Loucy (cell line): ENCODE data around the gene NEUROD1.

Experiments used
- H2AFZ ChIP-seq: fragments of 200-600 bp; sonication (generic); 2 replicates; pipeline ENCODE4 v1.6.0; 2016; ENCODE audit warnings: antibody characterized with exemption, mild to moderate bottlenecking, low read length, moderate library complexity
- H3F3A ChIP-seq: fragments of 200-600 bp; 2 replicates; pipeline ENCODE4 v1.6.0; 2016; ENCODE audit warnings: antibody characterized with exemption, low read depth, mild to moderate bottlenecking
- H3K27me3 ChIP-seq: fragments of 200-600 bp; sonication (generic); 2 replicates; pipeline ENCODE4 v1.6.1; 2014; ENCODE audit warnings: low read length, mild to moderate bottlenecking; ENCODE audit not compliant: insufficient read depth, poor library complexity, severe bottlenecking
- H3K36me3 ChIP-seq: fragments of 200-600 bp; sonication (generic); 2 replicates; pipeline ENCODE4 v1.6.1; 2016; ENCODE audit warnings: low read length; ENCODE audit not compliant: insufficient read depth
- H3K4me1 ChIP-seq: fragments of 200-600 bp; sonication (generic); 2 replicates; pipeline ENCODE4 v1.5.1; 2014; ENCODE audit warnings: low read length, mild to moderate bottlenecking; ENCODE audit not compliant: insufficient read depth, poor library complexity, severe bottlenecking
- H3K4me2 ChIP-seq: fragments of 200-600 bp; sonication (generic); 2 replicates; pipeline ENCODE4 v1.6.0; 2014; ENCODE audit warnings: antibody characterized with exemption, low read length, low read depth, mild to moderate bottlenecking; ENCODE audit not compliant: poor library complexity, severe bottlenecking
- H3K4me3 ChIP-seq: fragments of 200-600 bp; sonication (generic); 2 replicates; pipeline ENCODE4 v1.5.1; 2014; ENCODE audit warnings: low read length, mild to moderate bottlenecking, mixed read lengths; ENCODE audit not compliant: poor library complexity, severe bottlenecking
- H3K79me2 ChIP-seq: fragments of 200-600 bp; sonication (generic); 2 replicates; pipeline ENCODE4 v1.6.1; 2014; ENCODE audit warnings: low read length; ENCODE audit not compliant: insufficient read depth
- H3K9ac ChIP-seq: fragments of 200-600 bp; sonication (generic); 2 replicates; pipeline ENCODE4 v1.6.0; 2014; ENCODE audit warnings: mild to moderate bottlenecking, low read depth, low read length, moderate library complexity; ENCODE audit not compliant: poor library complexity, severe bottlenecking
- H3K9me2 ChIP-seq: fragments of 200-600 bp; sonication (generic); replicated peaks from 2 replicates; pipeline ENCODE4 v1.6.1; 2016; ENCODE audit warnings: low read depth, low read length, mixed read lengths
- H3K9me3 ChIP-seq: fragments of 200-600 bp; sonication (generic); 2 replicates; pipeline ENCODE4 v1.6.1; 2014; ENCODE audit warnings: mild to moderate bottlenecking, antibody characterized with exemption, low read length, low read depth; ENCODE audit not compliant: insufficient read depth
- H4K20me1 ChIP-seq: fragments of 200-600 bp; sonication (generic); 2 replicates; pipeline ENCODE4 v1.6.0; 2014; ENCODE audit warnings: antibody characterized with exemption, low read length, mild to moderate bottlenecking; ENCODE audit not compliant: insufficient read depth, poor library complexity, severe bottlenecking
- EZH2phosphoT487 ChIP-seq: fragments of 200-600 bp; IDR thresholded peaks from 2 replicates; pipeline ENCODE4 v1.6.1; 2018; ENCODE audit warnings: antibody characterized with exemption, mild to moderate bottlenecking, moderate library complexity, borderline replicate concordance
- TF ChIP-seq, protein P1 (sequence below): fragments of 200-600 bp; sonication (generic); conservative IDR thresholded peaks from 2 replicates; pipeline ENCODE4 v1.5.1; 2014; ENCODE audit warnings: mild to moderate bottlenecking, antibody characterized with exemption, low read length

The NEUROD1 gene

DNA sequence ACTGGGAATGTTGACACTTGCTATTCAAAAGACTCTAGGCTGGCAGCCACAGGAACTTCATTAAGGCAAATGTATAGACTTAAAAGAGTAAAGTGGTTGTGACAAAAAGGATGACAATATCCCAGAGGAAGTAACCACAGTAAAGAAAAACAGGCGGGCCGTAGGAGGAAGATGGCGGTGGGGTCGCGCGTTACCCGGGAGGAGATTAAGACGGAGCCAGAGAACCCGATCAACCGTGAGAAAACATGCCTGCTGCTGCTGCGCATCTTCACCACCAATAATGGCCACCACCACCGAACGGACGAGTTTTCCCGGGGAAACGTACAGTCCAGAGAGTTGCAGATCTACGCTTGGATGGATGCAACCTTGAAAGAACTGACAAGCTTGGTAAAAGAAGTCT lies 14.0 kb upstream of the NEUROD1 start:
- no peaks in the 10 kb centered on the region for H3K9me3 ChIP-seq
- H3K9ac ChIP-seq, result no peak overlapping the region
- H3K36me3 ChIP-seq, result no peaks in the 10 kb centered on the region
- H3K4me1 ChIP-seq, result no peaks in the 10 kb centered on the region
- H3K79me2 ChIP-seq, result no peaks in the 10 kb centered on the region
- no peak overlapping the region for H3K4me2 ChIP-seq
- TF ChIP-seq, protein P1, sequence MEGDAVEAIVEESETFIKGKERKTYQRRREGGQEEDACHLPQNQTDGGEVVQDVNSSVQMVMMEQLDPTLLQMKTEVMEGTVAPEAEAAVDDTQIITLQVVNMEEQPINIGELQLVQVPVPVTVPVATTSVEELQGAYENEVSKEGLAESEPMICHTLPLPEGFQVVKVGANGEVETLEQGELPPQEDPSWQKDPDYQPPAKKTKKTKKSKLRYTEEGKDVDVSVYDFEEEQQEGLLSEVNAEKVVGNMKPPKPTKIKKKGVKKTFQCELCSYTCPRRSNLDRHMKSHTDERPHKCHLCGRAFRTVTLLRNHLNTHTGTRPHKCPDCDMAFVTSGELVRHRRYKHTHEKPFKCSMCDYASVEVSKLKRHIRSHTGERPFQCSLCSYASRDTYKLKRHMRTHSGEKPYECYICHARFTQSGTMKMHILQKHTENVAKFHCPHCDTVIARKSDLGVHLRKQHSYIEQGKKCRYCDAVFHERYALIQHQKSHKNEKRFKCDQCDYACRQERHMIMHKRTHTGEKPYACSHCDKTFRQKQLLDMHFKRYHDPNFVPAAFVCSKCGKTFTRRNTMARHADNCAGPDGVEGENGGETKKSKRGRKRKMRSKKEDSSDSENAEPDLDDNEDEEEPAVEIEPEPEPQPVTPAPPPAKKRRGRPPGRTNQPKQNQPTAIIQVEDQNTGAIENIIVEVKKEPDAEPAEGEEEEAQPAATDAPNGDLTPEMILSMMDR, result no peak
- TF ChIP-seq EZH2phosphoT487, result no peak
- H2AFZ ChIP-seq, result no peak overlapping the region
- H3F3A ChIP-seq, result no peaks in the 10 kb centered on the region
- no peaks in the 10 kb centered on the region for H4K20me1 ChIP-seq
- no peak overlapping the region for H3K4me3 ChIP-seq
- no peaks in the 10 kb centered on the region for H3K27me3 ChIP-seq
- H3K9me2 ChIP-seq, result no peaks in the 10 kb centered on the region

DNA sequence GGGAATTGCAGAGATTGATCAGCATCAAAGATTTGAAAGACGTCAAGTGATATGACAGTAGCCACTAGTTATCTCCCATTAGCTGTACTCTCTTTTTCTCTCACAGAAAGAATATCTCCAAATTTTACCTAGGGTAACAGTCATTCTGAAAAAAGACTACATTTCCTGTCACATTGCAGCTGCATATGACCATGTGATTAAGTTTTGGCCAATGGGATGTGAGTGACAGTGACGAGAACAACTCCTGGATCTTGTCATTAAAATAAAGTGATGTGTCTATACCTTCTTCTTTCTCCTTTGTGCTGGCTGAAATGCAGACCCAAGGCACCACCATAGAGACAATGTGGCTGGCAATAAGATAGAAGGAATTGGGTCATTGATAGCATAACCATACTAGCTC lies 10.5 kb upstream of the NEUROD1 start:
- Histone ChIP-seq H3K4me2 (no peak overlapping the region), H3F3A (no peaks in the 10 kb centered on the region), H4K20me1 (no peaks in the 10 kb centered on the region), H3K4me3 (no peak overlapping the region), H3K4me1 (no peaks in the 10 kb centered on the region), H3K27me3 (no peaks in the 10 kb centered on the region), H3K9me2 (no peaks in the 10 kb centered on the region), H2AFZ (no peak overlapping the region), H3K9ac (no peak overlapping the region), H3K9me3 (no peaks in the 10 kb centered on the region), H3K79me2 (no peaks in the 10 kb centered on the region), H3K36me3 (no peaks in the 10 kb centered on the region)
- no peak for TF ChIP-seq EZH2phosphoT487

DNA sequence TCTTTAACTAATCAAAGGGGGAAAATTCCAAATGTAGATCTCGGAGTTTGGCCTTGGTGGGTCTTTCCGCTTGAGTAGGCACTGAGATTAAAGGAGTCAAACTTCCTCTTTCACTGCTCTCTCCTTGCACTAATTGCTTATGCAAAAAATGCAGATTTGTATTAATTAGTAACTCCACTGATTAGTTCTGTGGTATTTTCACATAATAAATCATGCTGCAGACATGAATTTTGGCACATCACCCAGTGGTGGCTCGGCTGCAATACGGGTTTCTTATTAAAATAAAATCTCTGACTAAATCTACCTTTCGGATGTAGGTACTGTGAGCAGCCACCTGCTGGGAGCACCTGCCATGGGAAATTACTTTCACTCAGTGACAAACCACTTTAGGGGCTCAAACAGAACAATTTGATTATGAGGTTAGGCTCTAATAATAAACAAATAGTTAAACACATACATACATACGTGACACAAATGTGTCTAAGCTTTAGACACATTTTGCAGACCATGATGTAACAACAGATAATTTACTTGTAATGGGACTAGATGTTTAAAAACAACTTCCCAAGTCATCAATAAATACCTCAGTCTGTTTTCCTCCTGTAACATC lies 6.4 kb upstream of the NEUROD1 start:
- no peak overlapping the region for H3K4me2 ChIP-seq

More for the DNA sequence above, 6.4 kb upstream of the NEUROD1 start:
- H3K4me1 ChIP-seq, result no peaks in the 10 kb centered on the region
- no peak overlapping the region for H3K4me3 ChIP-seq
- H3K36me3 ChIP-seq, result no peaks in the 10 kb centered on the region
- H4K20me1 ChIP-seq, result no peaks in the 10 kb centered on the region
- no peak for TF ChIP-seq EZH2phosphoT487
- TF ChIP-seq, protein P1, result no peak
- H3K79me2 ChIP-seq, result no peaks in the 10 kb centered on the region
- H3K27me3 ChIP-seq, result no peaks in the 10 kb centered on the region
- H3F3A ChIP-seq, result no peaks in the 10 kb centered on the region
- no peak overlapping the region for H2AFZ ChIP-seq
- H3K9ac ChIP-seq, result no peak overlapping the region
- no peaks in the 10 kb centered on the region for H3K9me3 ChIP-seq
- no peaks in the 10 kb centered on the region for H3K9me2 ChIP-seq
